Glutamatergic neuron (in vitro differentiated cells): ENCODE results near the gene RGS9. TPM values are rescaled to one million over a fixed set of nuclear protein-coding genes. Genes with fewer than 3 reads are reported as not detected.
A peak's percentile ranks its signal among the peaks of the same experiment; 100 is the strongest.
"Not testable (repeated sequence)": the region's sequence is repeated elsewhere in the genome, so short reads cannot be mapped to it uniquely, and the experiment has no call there.

Experiments used
- DNase-seq: peaks from one replicate; pipeline ENCODE4 v3.0.0; 2022
- H3K27ac Mint-ChIP-seq: one replicate; pipeline ENCODE4 v1.8.0; 2020; ENCODE audit warnings: mild to moderate bottlenecking, mixed read lengths, inconsistent platforms; ENCODE audit not compliant: unreplicated experiment
- H3K27me3 Mint-ChIP-seq: one replicate; pipeline ENCODE4 v1.8.0; 2020; ENCODE audit warnings: mild to moderate bottlenecking, moderate library complexity, mixed read lengths, inconsistent platforms; ENCODE audit not compliant: unreplicated experiment
- H3K36me3 Mint-ChIP-seq: one replicate; pipeline ENCODE4 v1.8.0; 2020; ENCODE audit warnings: mild to moderate bottlenecking, mixed read lengths, inconsistent platforms; ENCODE audit not compliant: unreplicated experiment
- H3K4me1 Mint-ChIP-seq: one replicate; pipeline ENCODE4 v1.8.0; 2020; ENCODE audit warnings: mild to moderate bottlenecking, low read depth, mixed read lengths, inconsistent platforms; ENCODE audit not compliant: unreplicated experiment
- H3K4me3 Mint-ChIP-seq: one replicate; pipeline ENCODE4 v1.8.0; 2020; ENCODE audit warnings: mild to moderate bottlenecking, mixed read lengths, inconsistent platforms; ENCODE audit not compliant: unreplicated experiment
- H3K9me3 Mint-ChIP-seq: one replicate; pipeline ENCODE4 v1.8.0; 2020; ENCODE audit warnings: mild to moderate bottlenecking, moderate library complexity, mixed read lengths, inconsistent platforms; ENCODE audit not compliant: unreplicated experiment
- total RNA-seq: library from RNA; stranded (reverse); fragmentation: NEBNext Ultra II Directional; extraction: Animal tissue kit (Norgen Biotek cat#: 25700); gene quantifications from one replicate; pipeline ENCODE4 v1.2.1, GENCODE V29; 2021; ENCODE audit not compliant: unreplicated experiment
- TF ChIP-seq, protein P1 (sequence below): fragments of 200-600 bp; sonication (generic); IDR thresholded peaks from one replicate; pipeline ENCODE4 v1.5.0; 2021; ENCODE audit not compliant: partially characterized antibody, unreplicated experiment

The RGS9 gene
- total RNA-seq, 1 donor from 2014 or later, result 2.4 TPM

DNA sequence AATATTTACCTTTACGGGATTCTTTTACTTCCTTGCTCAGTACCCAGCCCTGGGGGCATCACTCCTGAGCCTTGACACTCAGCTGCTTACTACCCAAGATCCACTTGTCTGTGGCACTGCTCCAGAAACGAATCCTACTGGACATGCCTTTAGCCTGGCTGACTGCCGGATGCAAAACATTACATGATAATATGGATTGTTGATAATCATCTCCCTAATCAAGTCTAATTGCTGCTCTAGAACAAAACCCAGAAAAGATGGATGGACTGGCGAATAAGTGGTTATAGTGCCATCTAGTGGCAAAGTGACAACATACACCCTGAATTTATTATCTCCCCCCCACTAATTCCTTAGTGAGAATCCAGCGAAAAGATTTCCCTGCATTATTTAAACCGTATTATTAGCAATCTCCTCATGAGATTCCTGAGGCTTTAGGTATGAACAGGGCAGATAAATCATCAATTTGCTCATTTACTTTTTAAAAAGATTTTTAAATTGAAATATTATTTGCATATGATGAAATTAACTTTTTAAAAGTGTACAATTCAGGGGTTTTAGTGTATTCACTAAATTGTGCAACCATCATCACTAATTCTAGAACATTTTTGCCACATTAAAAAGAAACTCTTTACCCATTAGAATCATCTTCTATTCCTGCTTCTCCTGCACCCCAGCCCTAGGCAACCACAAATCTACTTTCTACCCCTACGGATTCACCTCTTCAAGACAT is 61.6 kb downstream of the RGS9 start:
- TF ChIP-seq, protein P1, sequence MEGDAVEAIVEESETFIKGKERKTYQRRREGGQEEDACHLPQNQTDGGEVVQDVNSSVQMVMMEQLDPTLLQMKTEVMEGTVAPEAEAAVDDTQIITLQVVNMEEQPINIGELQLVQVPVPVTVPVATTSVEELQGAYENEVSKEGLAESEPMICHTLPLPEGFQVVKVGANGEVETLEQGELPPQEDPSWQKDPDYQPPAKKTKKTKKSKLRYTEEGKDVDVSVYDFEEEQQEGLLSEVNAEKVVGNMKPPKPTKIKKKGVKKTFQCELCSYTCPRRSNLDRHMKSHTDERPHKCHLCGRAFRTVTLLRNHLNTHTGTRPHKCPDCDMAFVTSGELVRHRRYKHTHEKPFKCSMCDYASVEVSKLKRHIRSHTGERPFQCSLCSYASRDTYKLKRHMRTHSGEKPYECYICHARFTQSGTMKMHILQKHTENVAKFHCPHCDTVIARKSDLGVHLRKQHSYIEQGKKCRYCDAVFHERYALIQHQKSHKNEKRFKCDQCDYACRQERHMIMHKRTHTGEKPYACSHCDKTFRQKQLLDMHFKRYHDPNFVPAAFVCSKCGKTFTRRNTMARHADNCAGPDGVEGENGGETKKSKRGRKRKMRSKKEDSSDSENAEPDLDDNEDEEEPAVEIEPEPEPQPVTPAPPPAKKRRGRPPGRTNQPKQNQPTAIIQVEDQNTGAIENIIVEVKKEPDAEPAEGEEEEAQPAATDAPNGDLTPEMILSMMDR, result peak; percentile 91
- peaks cover 1% of the 10 kb centered on the region for H3K4me1 Mint-ChIP-seq
- H3K27ac Mint-ChIP-seq, result no peak overlapping the region
- DNase-seq, result no peak
- H3K4me3 Mint-ChIP-seq, result no peak overlapping the region
- H3K36me3 Mint-ChIP-seq, result no peaks in the 10 kb centered on the region
- peaks cover 3% of the 10 kb centered on the region for H3K9me3 Mint-ChIP-seq
- no peaks in the 10 kb centered on the region for H3K27me3 Mint-ChIP-seq

DNA sequence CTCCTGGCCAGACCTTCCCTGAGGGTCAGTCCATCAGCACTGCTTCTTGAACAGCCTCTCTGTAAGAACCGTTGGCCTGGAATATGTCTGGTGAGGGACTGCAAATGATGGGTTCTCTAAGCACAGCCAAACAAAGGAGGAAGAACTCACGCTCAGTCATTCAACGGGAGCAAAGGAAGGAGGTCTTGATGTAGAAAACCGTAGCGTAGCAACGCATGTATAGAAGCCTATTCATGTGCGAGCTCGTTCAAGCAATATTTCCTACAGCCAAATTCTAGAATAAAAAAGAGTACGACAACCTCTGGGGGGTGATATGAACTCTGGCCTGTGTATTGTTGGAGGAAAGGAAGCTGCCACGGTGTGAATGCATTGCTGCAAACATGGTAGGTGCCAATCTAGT is 64.2 kb downstream of the RGS9 start:
- DNase-seq, result no peak
- TF ChIP-seq, protein P1, result no peak
- H3K9me3 Mint-ChIP-seq, result peaks cover 3% of the 10 kb centered on the region
- H3K27ac Mint-ChIP-seq, result no peak overlapping the region
- no peaks in the 10 kb centered on the region for H3K36me3 Mint-ChIP-seq
- no peaks in the 10 kb centered on the region for H3K27me3 Mint-ChIP-seq
- H3K4me1 Mint-ChIP-seq, result peaks cover 1% of the 10 kb centered on the region
- no peak overlapping the region for H3K4me3 Mint-ChIP-seq

DNA sequence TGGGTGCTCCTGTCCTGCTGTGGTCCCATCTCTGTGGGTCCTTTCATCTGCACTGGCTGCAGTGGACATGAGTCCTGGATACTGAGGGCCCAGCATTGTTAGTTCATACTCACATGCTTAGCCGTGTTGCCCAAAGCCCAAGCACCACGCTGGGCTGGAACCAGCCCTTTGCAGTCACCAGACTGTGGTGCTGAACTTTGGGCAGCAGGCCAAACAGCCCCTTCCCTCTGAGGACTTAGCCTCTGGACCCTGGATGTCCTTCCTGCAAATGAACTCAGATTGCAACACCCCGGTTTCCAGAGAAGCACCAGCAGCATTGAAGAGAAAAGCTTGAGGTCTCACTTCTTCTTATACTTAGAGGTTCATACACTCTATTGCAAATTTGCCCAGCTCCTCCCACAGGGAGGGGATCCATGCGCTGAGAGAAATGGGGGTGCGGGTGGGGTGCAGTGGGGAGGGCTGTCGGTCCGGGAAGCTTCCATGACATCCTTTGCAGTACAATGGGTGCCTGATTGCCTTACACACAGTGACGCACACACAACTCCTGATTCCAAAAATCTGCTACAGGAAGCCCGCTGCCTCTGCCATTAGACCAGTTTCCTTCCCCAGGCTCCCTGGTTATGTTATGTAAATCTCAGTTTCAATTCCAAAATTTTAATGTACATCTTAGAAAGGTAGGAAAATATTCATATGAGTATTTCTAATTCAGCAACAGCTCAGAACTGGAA is 65.8 kb downstream of the RGS9 start:
- Mint-ChIP-seq H3K9me3 (peaks cover 3% of the 10 kb centered on the region), H3K36me3 (no peaks in the 10 kb centered on the region), H3K4me1 (no peaks in the 10 kb centered on the region), H3K4me3 (no peak overlapping the region), H3K27ac (no peak overlapping the region), H3K27me3 (no peaks in the 10 kb centered on the region)
- TF ChIP-seq, protein P1, result no peak
- no peak for DNase-seq

DNA sequence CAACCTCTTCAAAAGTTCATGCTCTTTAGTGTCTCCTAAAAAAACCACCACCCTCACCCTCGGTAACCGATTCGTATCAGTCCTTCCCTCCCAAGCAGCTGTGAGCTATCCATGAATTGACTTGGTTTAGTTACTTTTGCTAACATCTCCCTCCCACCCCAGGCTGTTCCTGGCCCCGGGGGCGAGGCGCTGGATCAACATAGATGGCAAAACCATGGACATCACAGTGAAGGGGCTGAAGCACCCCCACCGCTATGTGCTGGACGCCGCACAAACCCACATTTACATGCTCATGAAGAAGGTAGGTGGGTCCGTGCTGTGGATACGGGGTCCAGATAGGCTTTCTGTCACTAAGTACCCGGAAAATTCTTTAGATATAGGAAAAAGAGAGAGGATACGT is 66.8 kb downstream of the RGS9 start:
- H3K9me3 Mint-ChIP-seq, result peaks cover 3% of the 10 kb centered on the region
- no peak for DNase-seq
- H3K36me3 Mint-ChIP-seq, result no peaks in the 10 kb centered on the region
- TF ChIP-seq, protein P1, result no peak
- no peaks in the 10 kb centered on the region for H3K4me1 Mint-ChIP-seq
- no peaks in the 10 kb centered on the region for H3K27me3 Mint-ChIP-seq
- H3K4me3 Mint-ChIP-seq, result no peak overlapping the region
- H3K27ac Mint-ChIP-seq, result no peak overlapping the region

DNA sequence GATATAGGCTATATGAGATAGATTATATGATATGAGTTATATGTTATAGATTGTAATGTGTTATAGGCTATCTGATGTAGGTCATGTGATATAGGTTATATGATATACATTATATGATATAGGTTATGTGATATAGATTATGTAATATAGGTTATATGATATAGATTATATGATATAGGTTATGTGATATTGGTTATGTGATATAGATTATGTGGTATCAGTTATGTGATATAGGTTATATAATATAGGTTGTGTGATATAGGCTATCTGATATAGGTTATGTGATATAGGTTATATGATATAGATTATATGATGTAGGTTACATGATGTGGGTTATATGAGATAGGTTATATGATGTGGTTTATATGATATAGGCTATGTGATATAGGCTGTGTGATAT is 68.5 kb downstream of the RGS9 start:
- H3K9me3 Mint-ChIP-seq, result peaks cover 3% of the 10 kb centered on the region
- DNase-seq, result no peak
- no peaks in the 10 kb centered on the region for H3K27me3 Mint-ChIP-seq
- H3K4me1 Mint-ChIP-seq, result no peaks in the 10 kb centered on the region
- H3K4me3 Mint-ChIP-seq, result no peak overlapping the region
- H3K36me3 Mint-ChIP-seq, result no peaks in the 10 kb centered on the region
- TF ChIP-seq, protein P1, result no peak
- no peak overlapping the region for H3K27ac Mint-ChIP-seq

DNA sequence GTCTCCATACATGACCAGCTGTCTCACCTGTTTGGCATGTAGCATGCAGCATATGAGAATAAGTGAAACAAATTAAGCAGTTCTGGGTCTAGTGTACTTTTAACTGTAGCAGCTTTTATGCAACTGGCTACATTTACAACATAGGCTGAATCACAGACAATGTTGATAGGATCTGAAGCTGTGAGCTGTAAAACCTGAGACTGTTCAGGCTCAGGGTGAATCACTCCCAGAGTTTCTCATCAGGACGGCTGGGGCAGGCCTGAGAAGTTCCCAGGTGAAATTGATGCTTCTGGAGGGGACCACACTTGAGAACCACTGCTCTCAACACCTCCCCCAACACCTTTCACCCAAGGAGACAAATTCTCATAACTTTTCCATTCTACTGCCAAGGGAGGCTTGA is 70.3 kb downstream of the RGS9 start:
- H3K4me3 Mint-ChIP-seq, H3K36me3 Mint-ChIP-seq, H3K4me1 Mint-ChIP-seq, DNase-seq, H3K27me3 Mint-ChIP-seq, H3K27ac Mint-ChIP-seq, H3K9me3 Mint-ChIP-seq: not testable (repeated sequence)
